Measurements from ENCODE around the gene AGMO. TPM values are rescaled to one million over a fixed set of nuclear protein-coding genes. Genes with fewer than 3 reads are reported as not detected.
"Not testable (repeated sequence)": the region's sequence is repeated elsewhere in the genome, so short reads cannot be mapped to it uniquely, and the experiment has no call there.

The AGMO gene
- polyA plus RNA-seq, 1 donor (not counting 4 experiments of a cell fraction or from before 2014, with no cell fraction given): not detected

DNA sequence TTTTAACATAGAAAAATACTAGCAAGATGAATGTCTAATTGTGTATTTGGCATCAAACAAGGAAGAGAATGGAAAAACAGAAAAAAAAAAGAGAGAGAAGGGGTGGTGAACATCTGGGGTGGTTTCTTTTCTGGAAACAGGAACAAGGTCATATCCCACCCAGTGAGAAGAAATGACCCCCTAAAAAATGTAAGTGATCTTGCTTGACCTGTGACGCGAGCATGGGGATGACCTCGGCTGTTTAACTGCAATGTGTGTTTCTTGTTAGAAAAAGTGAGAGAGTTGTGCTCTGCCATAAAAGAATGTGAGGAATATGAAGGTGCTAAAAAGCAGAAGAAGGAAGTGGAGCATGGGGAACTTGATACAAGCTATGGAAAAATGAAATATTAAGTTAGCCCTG lies 258.5 kb downstream of the AGMO start:
- Histone ChIP-seq H3K27ac (ENCODE audit: control insufficient read depth, insufficient read depth, low read length) (no peak overlapping the region), H3K4me3 (ENCODE audit: control insufficient read depth in 2 of 3, extremely low read depth in 1 of 3, insufficient read depth in 2 of 3, low read depth in 1 of 3, low read length in 3 of 3) (no peak overlapping the region), H3K4me1 (ENCODE audit: control insufficient read depth, extremely low read depth, insufficient read depth, low read length) (no peaks in the 10 kb centered on the region), H3K9me3 (ENCODE audit: control insufficient read depth, low read depth, low read length) (no peaks in the 10 kb centered on the region), H3K79me2 (ENCODE audit: control insufficient read depth, insufficient read depth, low read length) (no peaks in the 10 kb centered on the region), H2AFZ (ENCODE audit: control insufficient read depth, low read length) (no peak overlapping the region), H3K36me3 (ENCODE audit: control insufficient read depth in 2 of 2, extremely low read depth in 1 of 2, insufficient read depth in 2 of 2, low read length in 2 of 2) (no peaks in the 10 kb centered on the region), H3K9me1 (ENCODE audit: control insufficient read depth, extremely low read depth, insufficient read depth, low read length) (no peaks in the 10 kb centered on the region), H3K4me2 (ENCODE audit: control insufficient read depth, extremely low read depth, insufficient read depth, low read depth, low read length) (no peak overlapping the region), H4K20me1 (ENCODE audit: control insufficient read depth, extremely low read depth, insufficient read depth, low read length) (no peaks in the 10 kb centered on the region), H3K27me3 (ENCODE audit: control insufficient read depth, extremely low read depth, insufficient read depth, low read length) (no peaks in the 10 kb centered on the region), H3K9ac (ENCODE audit: control insufficient read depth, extremely low read depth, insufficient read depth, low read length) (no peak overlapping the region)
- no peak for FAIRE-seq
- DNase-seq (ENCODE audit: low read depth, low spot score): no peak
- dilution Hi-C loops (cut with MboI; ENCODE audit: extremely low pct_ligation_motif_present, low sequenced_read_pairs): no loop called here
- TF ChIP-seq EZH2 (IDR thresholded peaks at IDR 0.05; ENCODE audit: low read length): no peak
- TF ChIP-seq, protein P1, sequence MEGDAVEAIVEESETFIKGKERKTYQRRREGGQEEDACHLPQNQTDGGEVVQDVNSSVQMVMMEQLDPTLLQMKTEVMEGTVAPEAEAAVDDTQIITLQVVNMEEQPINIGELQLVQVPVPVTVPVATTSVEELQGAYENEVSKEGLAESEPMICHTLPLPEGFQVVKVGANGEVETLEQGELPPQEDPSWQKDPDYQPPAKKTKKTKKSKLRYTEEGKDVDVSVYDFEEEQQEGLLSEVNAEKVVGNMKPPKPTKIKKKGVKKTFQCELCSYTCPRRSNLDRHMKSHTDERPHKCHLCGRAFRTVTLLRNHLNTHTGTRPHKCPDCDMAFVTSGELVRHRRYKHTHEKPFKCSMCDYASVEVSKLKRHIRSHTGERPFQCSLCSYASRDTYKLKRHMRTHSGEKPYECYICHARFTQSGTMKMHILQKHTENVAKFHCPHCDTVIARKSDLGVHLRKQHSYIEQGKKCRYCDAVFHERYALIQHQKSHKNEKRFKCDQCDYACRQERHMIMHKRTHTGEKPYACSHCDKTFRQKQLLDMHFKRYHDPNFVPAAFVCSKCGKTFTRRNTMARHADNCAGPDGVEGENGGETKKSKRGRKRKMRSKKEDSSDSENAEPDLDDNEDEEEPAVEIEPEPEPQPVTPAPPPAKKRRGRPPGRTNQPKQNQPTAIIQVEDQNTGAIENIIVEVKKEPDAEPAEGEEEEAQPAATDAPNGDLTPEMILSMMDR (optimal IDR thresholded peaks at IDR 0.05 in 1 of 3, IDR thresholded peaks at IDR 0.05 in 1 of 3, conservative IDR thresholded peaks at IDR 0.05 in 1 of 3; ENCODE audit: extremely low read depth in 1 of 3, insufficient read depth in 2 of 3, low read length in 3 of 3): no peak

DNA sequence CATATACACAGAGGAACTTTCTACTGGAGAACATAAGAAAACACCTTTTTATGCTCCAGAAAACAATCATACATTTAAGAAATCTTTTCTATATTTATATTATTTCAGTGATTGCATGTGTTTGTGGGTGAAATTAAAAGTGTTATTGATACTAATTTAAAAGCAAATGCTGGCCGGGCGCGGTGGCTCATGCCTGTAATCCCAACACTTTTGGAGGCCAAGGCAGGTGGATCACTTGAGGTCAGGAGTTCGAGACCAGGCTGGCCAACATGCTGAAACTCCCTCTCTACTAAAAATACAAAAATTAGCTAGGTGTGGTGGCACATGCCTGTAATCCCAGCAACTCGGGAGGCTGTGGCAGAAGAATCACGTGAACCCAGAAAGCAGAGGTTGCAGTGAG lies 260.8 kb downstream of the AGMO start:
- H3K27ac ChIP-seq (ENCODE audit: control insufficient read depth, insufficient read depth, low read length); H3K27me3 ChIP-seq (ENCODE audit: control insufficient read depth, extremely low read depth, insufficient read depth, low read length); FAIRE-seq; H2AFZ ChIP-seq (ENCODE audit: control insufficient read depth, low read length); H3K9ac ChIP-seq (ENCODE audit: control insufficient read depth, extremely low read depth, insufficient read depth, low read length); DNase-seq (ENCODE audit: low read depth, low spot score); H3K4me1 ChIP-seq (ENCODE audit: control insufficient read depth, extremely low read depth, insufficient read depth, low read length); H3K79me2 ChIP-seq (ENCODE audit: control insufficient read depth, insufficient read depth, low read length); H3K9me1 ChIP-seq (ENCODE audit: control insufficient read depth, extremely low read depth, insufficient read depth, low read length); H4K20me1 ChIP-seq (ENCODE audit: control insufficient read depth, extremely low read depth, insufficient read depth, low read length); dilution Hi-C loops (cut with MboI; ENCODE audit: extremely low pct_ligation_motif_present, low sequenced_read_pairs); H3K4me2 ChIP-seq (ENCODE audit: control insufficient read depth, extremely low read depth, insufficient read depth, low read depth, low read length); H3K36me3 ChIP-seq (ENCODE audit: control insufficient read depth in 2 of 2, extremely low read depth in 1 of 2, insufficient read depth in 2 of 2, low read length in 2 of 2); H3K4me3 ChIP-seq (ENCODE audit: control insufficient read depth in 2 of 3, extremely low read depth in 1 of 3, insufficient read depth in 2 of 3, low read depth in 1 of 3, low read length in 3 of 3); H3K9me3 ChIP-seq (ENCODE audit: control insufficient read depth, low read depth, low read length): not testable (repeated sequence)

DNA sequence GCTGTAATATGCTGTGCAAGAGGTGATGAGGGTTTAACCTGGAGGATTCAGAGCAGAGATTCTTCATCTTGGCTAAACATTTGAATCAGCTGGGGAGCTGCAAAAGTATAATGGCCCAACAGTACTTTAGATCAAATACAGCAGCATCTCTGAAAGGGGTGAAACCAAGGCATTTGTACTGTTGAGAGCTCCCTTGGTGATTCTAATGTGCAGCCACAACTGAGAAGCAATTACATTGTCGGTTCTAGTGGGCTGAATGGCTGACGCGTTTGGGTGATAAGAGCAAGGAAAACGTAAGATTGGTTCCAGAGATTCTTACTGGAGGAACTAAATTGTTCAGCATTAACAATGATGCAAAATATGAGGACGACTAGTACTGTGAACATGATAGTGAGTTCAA lies 269.7 kb downstream of the AGMO start:
- H3K4me3 ChIP-seq (ENCODE audit: control insufficient read depth in 2 of 3, extremely low read depth in 1 of 3, insufficient read depth in 2 of 3, low read depth in 1 of 3, low read length in 3 of 3): no peak overlapping the region
- H3K4me1 ChIP-seq (ENCODE audit: control insufficient read depth, extremely low read depth, insufficient read depth, low read length): no peaks in the 10 kb centered on the region
- no peak for DNase-seq (ENCODE audit: low read depth, low spot score)
- no peak overlapping the region for H3K4me2 ChIP-seq (ENCODE audit: control insufficient read depth, extremely low read depth, insufficient read depth, low read depth, low read length)
- no peak for FAIRE-seq
- H3K79me2 ChIP-seq (ENCODE audit: control insufficient read depth, insufficient read depth, low read length): no peaks in the 10 kb centered on the region
- H3K27me3 ChIP-seq (ENCODE audit: control insufficient read depth, extremely low read depth, insufficient read depth, low read length): no peaks in the 10 kb centered on the region
- H3K9me1 ChIP-seq (ENCODE audit: control insufficient read depth, extremely low read depth, insufficient read depth, low read length): no peaks in the 10 kb centered on the region
- H4K20me1 ChIP-seq (ENCODE audit: control insufficient read depth, extremely low read depth, insufficient read depth, low read length): no peaks in the 10 kb centered on the region
- H3K9me3 ChIP-seq (ENCODE audit: control insufficient read depth, low read depth, low read length): no peaks in the 10 kb centered on the region
- TF ChIP-seq, protein P1 (optimal IDR thresholded peaks at IDR 0.05 in 1 of 3, IDR thresholded peaks at IDR 0.05 in 1 of 3, conservative IDR thresholded peaks at IDR 0.05 in 1 of 3; ENCODE audit: extremely low read depth in 1 of 3, insufficient read depth in 2 of 3, low read length in 3 of 3): no peak
- TF ChIP-seq EZH2 (IDR thresholded peaks at IDR 0.05; ENCODE audit: low read length): no peak
- H2AFZ ChIP-seq (ENCODE audit: control insufficient read depth, low read length): no peak overlapping the region
- H3K27ac ChIP-seq (ENCODE audit: control insufficient read depth, insufficient read depth, low read length): no peak overlapping the region
- H3K9ac ChIP-seq (ENCODE audit: control insufficient read depth, extremely low read depth, insufficient read depth, low read length): no peak overlapping the region
- H3K36me3 ChIP-seq (ENCODE audit: control insufficient read depth in 2 of 2, extremely low read depth in 1 of 2, insufficient read depth in 2 of 2, low read length in 2 of 2): no peaks in the 10 kb centered on the region
- dilution Hi-C loops (cut with MboI; ENCODE audit: extremely low pct_ligation_motif_present, low sequenced_read_pairs): no loop called here

All from keratinocyte (primary cell).